Keratinocyte (primary cell): ENCODE results near the gene USH1C. TPM values are rescaled to one million over a fixed set of nuclear protein-coding genes. Genes with fewer than 3 reads are reported as not detected.

ENCODE experiments used
- DNase-seq: peaks from one replicate; pipeline ENCODE4 v3.0.0-alpha.2; 2011; ENCODE audit warnings: low read depth, missing footprints, low spot score
- FAIRE-seq: peaks from 2 replicates; lab custom pipeline; 2011; peaks lifted over from hg19 to GRCh38; lab: Jason Lieb, UNC
- H2AFZ ChIP-seq: 2 replicates; pipeline ENCODE4 v1.6.0; 2012; ENCODE audit warnings: low read length, control low read depth, inconsistent platforms; ENCODE audit not compliant: control insufficient read depth
- H3K27ac ChIP-seq: 2 replicates; pipeline ENCODE4 v1.5.1; 2011; ENCODE audit warnings: low read length; ENCODE audit not compliant: control insufficient read depth, insufficient read depth
- H3K27me3 ChIP-seq: 3 replicates; pipeline ENCODE4 v1.6.0; 2011; ENCODE audit warnings: low read length; ENCODE audit not compliant: control insufficient read depth, insufficient read depth; ENCODE audit errors: extremely low read depth
- H3K36me3 ChIP-seq, 2 experiments: 2 replicates in 1 of 2; 3 replicates in 1 of 2; pipeline ENCODE4 v1.5.1; 2011; ENCODE audit warnings: low read length in 2 of 2, mild to moderate bottlenecking in 1 of 2; ENCODE audit not compliant: control insufficient read depth in 2 of 2, insufficient read depth in 2 of 2; ENCODE audit errors: extremely low read depth in 1 of 2
- H3K4me1 ChIP-seq: 3 replicates; pipeline ENCODE4 v1.5.1; 2011; ENCODE audit warnings: low read length; ENCODE audit not compliant: control insufficient read depth, insufficient read depth; ENCODE audit errors: extremely low read depth
- H3K4me2 ChIP-seq: 3 replicates; pipeline ENCODE4 v1.6.0; 2011; ENCODE audit warnings: low read depth, low read length; ENCODE audit not compliant: control insufficient read depth, insufficient read depth; ENCODE audit errors: extremely low read depth
- H3K4me3 ChIP-seq, 3 experiments: fragments of 200-600 bp in 1 of 3; sonication (generic) in 1 of 3; 2 replicates in 2 of 3; 3 replicates in 1 of 3; pipeline ENCODE4 v1.5.1; 2011 to 2016; ENCODE audit warnings: low read length in 3 of 3, mild to moderate bottlenecking in 3 of 3, control low read depth in 2 of 3, inconsistent platforms in 1 of 3, low read depth in 1 of 3, mixed read lengths in 1 of 3, mixed run types in 1 of 3, moderate library complexity in 1 of 3; ENCODE audit not compliant: control insufficient read depth in 2 of 3, insufficient read depth in 2 of 3; ENCODE audit errors: extremely low read depth in 1 of 3
- H3K79me2 ChIP-seq: 2 replicates; pipeline ENCODE4 v1.6.0; 2012; ENCODE audit warnings: low read length; ENCODE audit not compliant: control insufficient read depth, insufficient read depth
- H3K9ac ChIP-seq: 3 replicates; pipeline ENCODE4 v1.6.0; 2011; ENCODE audit warnings: low read length; ENCODE audit not compliant: control insufficient read depth, insufficient read depth; ENCODE audit errors: extremely low read depth
- H3K9me1 ChIP-seq: 3 replicates; pipeline ENCODE4 v1.6.0; 2011; ENCODE audit warnings: low read length; ENCODE audit not compliant: control insufficient read depth, insufficient read depth; ENCODE audit errors: extremely low read depth
- H3K9me3 ChIP-seq: 2 replicates; pipeline ENCODE4 v1.5.1; 2012; ENCODE audit warnings: low read depth, low read length; ENCODE audit not compliant: control insufficient read depth
- H4K20me1 ChIP-seq: 3 replicates; pipeline ENCODE4 v1.6.0; 2011; ENCODE audit warnings: low read length; ENCODE audit not compliant: control insufficient read depth, insufficient read depth; ENCODE audit errors: extremely low read depth
- EZH2 ChIP-seq: IDR thresholded peaks from one replicate; pipeline ENCODE4 v1.6.1; 2012; ENCODE audit warnings: inconsistent platforms, mild to moderate bottlenecking, low read length, moderate library complexity
- dilution Hi-C: fragments of 300-500 bp; cut with MboI; formaldehyde crosslinking; loops from one replicate; pipeline ENCODE4 v1.7.0; 2020; ENCODE audit warnings: low sequenced_read_pairs; ENCODE audit not compliant: extremely low pct_ligation_motif_present
- polyA plus RNA-seq, 5 experiments: library from polyadenylated mRNA; depleted of rRNA in 3 of 5; stranded (reverse) in 3 of 5; stranded (forward) in 1 of 5; unstranded in 1 of 5; fragments of >200 nt; gene quantifications; 1 replicate in 1 of 5; 2 replicates in 3 of 5; 3 replicates in 1 of 5; pipeline versions ENCODE4 v1.2.1 to v1.2.3, GENCODE V29; 2011 to 2012; ENCODE audit warnings: missing spikeins in 2 of 5, low read depth in 1 of 5, low replicate concordance in 1 of 5
- TF ChIP-seq, protein P1 (sequence below), 3 experiments: IDR thresholded peaks in 1 of 3; conservative IDR thresholded peaks in 1 of 3; optimal IDR thresholded peaks in 1 of 3; 2 replicates in 2 of 3; 3 replicates in 1 of 3; pipeline versions ENCODE3 to v1.5.1; 2011; ENCODE audit warnings: low read length in 3 of 3, mild to moderate bottlenecking in 3 of 3, moderate library complexity in 2 of 3, control low read depth in 1 of 3, inconsistent platforms in 1 of 3; ENCODE audit not compliant: insufficient read depth in 2 of 3; ENCODE audit errors: extremely low read depth in 1 of 3

Gene USH1C
- polyA plus RNA-seq, 1 donor (not counting 4 experiments of a cell fraction or from before 2014, with no cell fraction given), result not detected

- Histone ChIP-seq H3K79me2 (no peaks in the 10 kb centered on the region), H3K4me3 (no peak overlapping the region), H3K9me3 (no peaks in the 10 kb centered on the region), H4K20me1 (no peaks in the 10 kb centered on the region), H3K36me3 (no peaks in the 10 kb centered on the region), H3K27ac (no peak overlapping the region), H3K4me2 (no peak overlapping the region), H3K27me3 (peaks cover 3% of the 10 kb centered on the region), H2AFZ (no peak overlapping the region), H3K9ac (no peak overlapping the region), H3K9me1 (no peaks in the 10 kb centered on the region), H3K4me1 (no peaks in the 10 kb centered on the region)
- no peak for DNase-seq
- FAIRE-seq, result no peak
- dilution Hi-C loops, result no loop called here
- TF ChIP-seq, protein P1, sequence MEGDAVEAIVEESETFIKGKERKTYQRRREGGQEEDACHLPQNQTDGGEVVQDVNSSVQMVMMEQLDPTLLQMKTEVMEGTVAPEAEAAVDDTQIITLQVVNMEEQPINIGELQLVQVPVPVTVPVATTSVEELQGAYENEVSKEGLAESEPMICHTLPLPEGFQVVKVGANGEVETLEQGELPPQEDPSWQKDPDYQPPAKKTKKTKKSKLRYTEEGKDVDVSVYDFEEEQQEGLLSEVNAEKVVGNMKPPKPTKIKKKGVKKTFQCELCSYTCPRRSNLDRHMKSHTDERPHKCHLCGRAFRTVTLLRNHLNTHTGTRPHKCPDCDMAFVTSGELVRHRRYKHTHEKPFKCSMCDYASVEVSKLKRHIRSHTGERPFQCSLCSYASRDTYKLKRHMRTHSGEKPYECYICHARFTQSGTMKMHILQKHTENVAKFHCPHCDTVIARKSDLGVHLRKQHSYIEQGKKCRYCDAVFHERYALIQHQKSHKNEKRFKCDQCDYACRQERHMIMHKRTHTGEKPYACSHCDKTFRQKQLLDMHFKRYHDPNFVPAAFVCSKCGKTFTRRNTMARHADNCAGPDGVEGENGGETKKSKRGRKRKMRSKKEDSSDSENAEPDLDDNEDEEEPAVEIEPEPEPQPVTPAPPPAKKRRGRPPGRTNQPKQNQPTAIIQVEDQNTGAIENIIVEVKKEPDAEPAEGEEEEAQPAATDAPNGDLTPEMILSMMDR (optimal IDR thresholded peaks at IDR 0.05 in 1 of 3, IDR thresholded peaks at IDR 0.05 in 1 of 3, conservative IDR thresholded peaks at IDR 0.05 in 1 of 3; ENCODE audit: extremely low read depth in 1 of 3, insufficient read depth in 2 of 3, low read length in 3 of 3), result no peak
- no peak for TF ChIP-seq EZH2
Observed at GRCh38 chr11:17457396-17458173, 86.6 kb downstream of the USH1C start.

DNA sequence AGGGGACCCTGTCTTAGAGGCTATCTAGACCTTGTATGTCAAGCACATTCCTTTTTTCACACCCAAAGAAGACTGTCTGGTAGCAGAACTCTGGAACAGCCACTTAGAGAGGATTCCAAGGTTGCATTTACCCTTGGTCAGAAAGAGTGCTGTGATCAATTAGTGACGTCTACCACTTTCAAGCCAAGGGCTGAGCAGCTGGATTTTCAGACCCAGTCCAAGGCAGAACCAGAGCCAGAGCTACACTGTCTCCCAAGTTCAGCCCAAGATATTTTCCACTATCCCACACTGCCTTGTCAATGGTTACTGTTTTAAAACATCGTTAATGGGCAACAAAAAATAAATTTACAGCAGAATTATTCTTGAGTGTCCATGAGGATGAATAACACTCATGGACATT lies 91.5 kb downstream of the USH1C start:
- no peak overlapping the region for H3K9ac ChIP-seq
- H3K4me2 ChIP-seq, result no peak overlapping the region
- H3K79me2 ChIP-seq, result no peaks in the 10 kb centered on the region
- H3K27me3 ChIP-seq, result no peaks in the 10 kb centered on the region
- H3K36me3 ChIP-seq, result no peaks in the 10 kb centered on the region
- TF ChIP-seq, protein P1 (optimal IDR thresholded peaks at IDR 0.05 in 1 of 3, IDR thresholded peaks at IDR 0.05 in 1 of 3, conservative IDR thresholded peaks at IDR 0.05 in 1 of 3; ENCODE audit: extremely low read depth in 1 of 3, insufficient read depth in 2 of 3, low read length in 3 of 3), result no peak
- no peak for TF ChIP-seq EZH2
- H4K20me1 ChIP-seq, result no peaks in the 10 kb centered on the region
- dilution Hi-C loops, result no loop called here
- no peaks in the 10 kb centered on the region for H3K9me3 ChIP-seq
- H2AFZ ChIP-seq, result no peak overlapping the region
- FAIRE-seq (no peak), DNase-seq (no peak)
- H3K27ac ChIP-seq, result no peak overlapping the region
- no peak overlapping the region for H3K4me3 ChIP-seq
- no peaks in the 10 kb centered on the region for H3K4me1 ChIP-seq
- no peaks in the 10 kb centered on the region for H3K9me1 ChIP-seq
